ENCODE measurements around the gene MIEN1. TPM values are rescaled to one million over a fixed set of nuclear protein-coding genes. Genes with fewer than 3 reads are reported as not detected.
A peak's percentile ranks its signal among the peaks of the same experiment; 100 is the strongest.
"Not testable (repeated sequence)": the region's sequence is repeated elsewhere in the genome, so short reads cannot be mapped to it uniquely, and the experiment has no call there.

Gene MIEN1
- total RNA-seq, 2 donors from 2014 or later, result 36.9 to 41.8 TPM

- no peak overlapping the region for H3K27ac Mint-ChIP-seq
Measured at GRCh38 chr17:39700148-39700987, 30.0 kb downstream of the MIEN1 start.

GRCh38 chr17:39699818-39700147, 30.5 kb downstream of the MIEN1 start, which contains the start of gene ERBB2:
Gene ERBB2, plus strand, starts transcription at chr17:39700064. Its CDS starts 175 bp downstream, at chr17:39700239.
- H3K9me3 ChIP-seq (ENCODE audit: control insufficient read depth, low read length, poor library complexity, severe bottlenecking), result no peaks in the 10 kb centered on the region
- Mint-ChIP-seq H3K4me3 (peak within 1 kb of the TSS; percentile 64), H3K4me1 (peaks cover 7% of the 10 kb centered on the region), H3K27me3 (peaks cover 37% of the 10 kb centered on the region), H3K36me3 (ENCODE audit: low read depth) (peaks cover 11% of the 10 kb centered on the region), H3K27ac (peak within 1 kb of the TSS; percentile 29)
- no peak for DNase-seq
- no peak for ATAC-seq

More at GRCh38 chr17:39700148-39700987, 30.0 kb downstream of the MIEN1 start:
- peaks cover 9% of the 10 kb centered on the region for H3K36me3 Mint-ChIP-seq (ENCODE audit: low read depth)
- ATAC-seq, result no peak
- no peak overlapping the region for H3K4me3 Mint-ChIP-seq
- H3K4me1 Mint-ChIP-seq, result peaks cover 7% of the 10 kb centered on the region
- DNase-seq, result no peak
- H3K27me3 Mint-ChIP-seq, result peaks cover 37% of the 10 kb centered on the region
- no peaks in the 10 kb centered on the region for H3K9me3 ChIP-seq (ENCODE audit: control insufficient read depth, low read length, poor library complexity, severe bottlenecking)

- H3K4me3 Mint-ChIP-seq, result peak overlapping the region; percentile 64
- peak overlapping the region; percentile 29 for H3K27ac Mint-ChIP-seq
- not testable (repeated sequence) for H3K4me1 Mint-ChIP-seq; DNase-seq; ATAC-seq; H3K9me3 ChIP-seq (ENCODE audit: control insufficient read depth, low read length, poor library complexity, severe bottlenecking)
- H3K36me3 Mint-ChIP-seq (ENCODE audit: low read depth), result peaks cover 11% of the 10 kb centered on the region
- peaks cover 37% of the 10 kb centered on the region for H3K27me3 Mint-ChIP-seq
Measured at GRCh38 chr17:39699157-39699817, 31.0 kb downstream of the MIEN1 start.

GRCh38 chr17:39697961-39698360, 32.4 kb downstream of the MIEN1 start:
- Mint-ChIP-seq H3K4me1 (peaks cover 3% of the 10 kb centered on the region), H3K27ac (no peak overlapping the region)
- ATAC-seq, result no peak

GRCh38 chr17:39696731-39697130, 33.6 kb downstream of the MIEN1 start:
- H3K9me3 ChIP-seq (ENCODE audit: control insufficient read depth, low read length, poor library complexity, severe bottlenecking), result no peaks in the 10 kb centered on the region
- H3K36me3 Mint-ChIP-seq (ENCODE audit: low read depth), result peaks cover 8% of the 10 kb centered on the region
- ATAC-seq (no peak), DNase-seq (no peak)
- H3K27me3 Mint-ChIP-seq, result peaks cover 36% of the 10 kb centered on the region
- no peak overlapping the region for H3K4me3 Mint-ChIP-seq
- H3K4me1 Mint-ChIP-seq, result peaks cover 3% of the 10 kb centered on the region
- H3K27ac Mint-ChIP-seq, result no peak overlapping the region

More at GRCh38 chr17:39697961-39698360, 32.4 kb downstream of the MIEN1 start:
- H3K9me3 ChIP-seq (ENCODE audit: control insufficient read depth, low read length, poor library complexity, severe bottlenecking), result no peaks in the 10 kb centered on the region
- DNase-seq, result no peak
- H3K36me3 Mint-ChIP-seq (ENCODE audit: low read depth), result peaks cover 8% of the 10 kb centered on the region
- H3K4me3 Mint-ChIP-seq, result no peak overlapping the region
- H3K27me3 Mint-ChIP-seq, result peaks cover 37% of the 10 kb centered on the region

GRCh38 chr17:39695089-39695474, 35.2 kb downstream of the MIEN1 start:
- ATAC-seq (no peak), DNase-seq (no peak)
- no peak overlapping the region for H3K27ac Mint-ChIP-seq
- H3K27me3 Mint-ChIP-seq, result peaks cover 25% of the 10 kb centered on the region
- H3K9me3 ChIP-seq (ENCODE audit: control insufficient read depth, low read length, poor library complexity, severe bottlenecking), result no peaks in the 10 kb centered on the region
- peaks cover 3% of the 10 kb centered on the region for H3K4me1 Mint-ChIP-seq
- no peak overlapping the region for H3K4me3 Mint-ChIP-seq
- peaks cover 6% of the 10 kb centered on the region for H3K36me3 Mint-ChIP-seq (ENCODE audit: low read depth)

GRCh38 chr17:39694593-39694992, 35.7 kb downstream of the MIEN1 start:
- ATAC-seq (no peak), DNase-seq (no peak)
- Mint-ChIP-seq H3K27ac (no peak overlapping the region), H3K27me3 (peaks cover 22% of the 10 kb centered on the region), H3K36me3 (ENCODE audit: low read depth) (peaks cover 6% of the 10 kb centered on the region), H3K4me1 (peaks cover 2% of the 10 kb centered on the region), H3K4me3 (no peak overlapping the region)
- no peaks in the 10 kb centered on the region for H3K9me3 ChIP-seq (ENCODE audit: control insufficient read depth, low read length, poor library complexity, severe bottlenecking)

- Mint-ChIP-seq H3K4me3 (peak overlapping the region; percentile 91), H3K27me3 (no peaks in the 10 kb centered on the region), H3K4me1 (peaks cover 13% of the 10 kb centered on the region), H3K27ac (peak overlapping the region; percentile 87), H3K36me3 (ENCODE audit: low read depth) (peaks cover 8% of the 10 kb centered on the region)
- no peaks in the 10 kb centered on the region for H3K9me3 ChIP-seq (ENCODE audit: control insufficient read depth, low read length, poor library complexity, severe bottlenecking)
- ATAC-seq, result no peak
- no peak for DNase-seq
Measured at GRCh38 chr17:39688945-39689344, 41.4 kb downstream of the MIEN1 start.

- Mint-ChIP-seq H3K4me3 (peak overlapping the region; percentile 91), H3K27ac (peak overlapping the region; percentile 87), H3K36me3 (ENCODE audit: low read depth) (peaks cover 8% of the 10 kb centered on the region), H3K4me1 (peaks cover 13% of the 10 kb centered on the region), H3K27me3 (no peaks in the 10 kb centered on the region)
- DNase-seq (no peak), ATAC-seq (no peak)
- H3K9me3 ChIP-seq (ENCODE audit: control insufficient read depth, low read length, poor library complexity, severe bottlenecking), result no peaks in the 10 kb centered on the region
Measured at GRCh38 chr17:39688475-39688835, 41.9 kb downstream of the MIEN1 start.

- H3K4me3 Mint-ChIP-seq, result peak within 1 kb of the TSS; percentile 91
- H3K27ac Mint-ChIP-seq, result peak within 1 kb of the TSS; percentile 87
- H3K4me1 Mint-ChIP-seq, result peaks cover 13% of the 10 kb centered on the region
- no peaks in the 10 kb centered on the region for H3K9me3 ChIP-seq (ENCODE audit: control insufficient read depth, low read length, poor library complexity, severe bottlenecking)
- no peaks in the 10 kb centered on the region for H3K27me3 Mint-ChIP-seq
- DNase-seq (peak; percentile 54 to 68 (median 63)), ATAC-seq (peak; percentile 90)
- H3K36me3 Mint-ChIP-seq (ENCODE audit: low read depth), result peaks cover 12% of the 10 kb centered on the region
Measured at GRCh38 chr17:39687546-39688474, 42.5 kb downstream of the MIEN1 start, which contains the start of gene PGAP3. Gene PGAP3, minus strand, starts transcription at chr17:39688057. Its CDS starts 43 bp downstream, at chr17:39688014.

- no peaks in the 10 kb centered on the region for H3K9me3 ChIP-seq (ENCODE audit: control insufficient read depth, low read length, poor library complexity, severe bottlenecking)
- H3K4me1 Mint-ChIP-seq, result peaks cover 13% of the 10 kb centered on the region
- peak overlapping the region; percentile 91 for H3K4me3 Mint-ChIP-seq
- ATAC-seq (no peak), DNase-seq (no peak)
- H3K27me3 Mint-ChIP-seq, result no peaks in the 10 kb centered on the region
- H3K36me3 Mint-ChIP-seq (ENCODE audit: low read depth), result peaks cover 12% of the 10 kb centered on the region
- peak overlapping the region; percentile 87 for H3K27ac Mint-ChIP-seq
Measured at GRCh38 chr17:39687101-39687545, 43.2 kb downstream of the MIEN1 start.

GRCh38 chr17:39684369-39685192, 45.8 kb downstream of the MIEN1 start:
- no peaks in the 10 kb centered on the region for H3K9me3 ChIP-seq (ENCODE audit: control insufficient read depth, low read length, poor library complexity, severe bottlenecking)
- no peak for DNase-seq
- Mint-ChIP-seq H3K4me1 (peaks cover 26% of the 10 kb centered on the region), H3K36me3 (ENCODE audit: low read depth) (peaks cover 12% of the 10 kb centered on the region), H3K27me3 (no peaks in the 10 kb centered on the region), H3K27ac (no peak overlapping the region), H3K4me3 (no peak overlapping the region)
- no peak for ATAC-seq

All from T-helper 17 cell (primary cell).